SU-DHL-6 (cell line): Measurements from ENCODE around the gene DIS3L2.

Experiments
- H2AFZ ChIP-seq: fragments of 200-600 bp; sonication (generic); 2 replicates; pipeline ENCODE4 v1.6.1; 2014; ENCODE audit warnings: low read depth, mild to moderate bottlenecking, moderate library complexity, mixed read lengths, antibody characterized with exemption, low read length; ENCODE audit not compliant: severe bottlenecking
- H3F3A ChIP-seq: fragments of 200-600 bp; shearing (Covaris generic); 2 replicates; pipeline ENCODE4 v1.6.0; 2016; ENCODE audit warnings: antibody characterized with exemption, mild to moderate bottlenecking; ENCODE audit not compliant: insufficient read depth
- H3K27ac ChIP-seq: fragments of 200-600 bp; sonication (generic); 2 replicates; pipeline ENCODE4 v1.5.1; 2016; ENCODE audit warnings: low read depth, mild to moderate bottlenecking, low read length, moderate library complexity, mixed read lengths
- H3K27me3 ChIP-seq: fragments of 200-600 bp; sonication (generic), shearing (Covaris generic); 2 replicates; pipeline ENCODE4 v1.6.0; 2014; ENCODE audit warnings: mild to moderate bottlenecking, low read length
- H3K36me3 ChIP-seq: fragments of 200-600 bp; sonication (generic); 2 replicates; pipeline ENCODE4 v1.6.1; 2014; ENCODE audit warnings: mild to moderate bottlenecking, low read length, mixed read lengths
- H3K4me2 ChIP-seq: fragments of 300-600, 200-600 bp; shearing (Covaris generic), sonication (generic); 2 replicates; pipeline ENCODE4 v1.6.0; 2014; ENCODE audit warnings: low read length, low read depth, mild to moderate bottlenecking; ENCODE audit not compliant: poor library complexity, severe bottlenecking
- H3K4me3 ChIP-seq: fragments of 200-600 bp; sonication (generic); 2 replicates; pipeline ENCODE4 v1.5.1; 2014; ENCODE audit warnings: antibody characterized with exemption, low read length, mild to moderate bottlenecking, mixed read lengths; ENCODE audit not compliant: insufficient read depth, poor library complexity, severe bottlenecking
- H3K79me2 ChIP-seq: fragments of 200-600 bp; sonication (generic); 2 replicates; pipeline ENCODE4 v1.6.1; 2014; ENCODE audit warnings: mild to moderate bottlenecking, low read length, moderate library complexity; ENCODE audit not compliant: insufficient read depth
- H3K9ac ChIP-seq: fragments of 200-600 bp; sonication (generic); 2 replicates; pipeline ENCODE4 v1.7.0; 2014; ENCODE audit warnings: mild to moderate bottlenecking, low read length
- H3K9me2 ChIP-seq: fragments of 200-600 bp; sonication (generic); replicated peaks from 2 replicates; pipeline ENCODE4 v1.6.1; 2014; ENCODE audit warnings: low read length; ENCODE audit not compliant: insufficient read depth
- H3K9me3 ChIP-seq: fragments of 200-600 bp; sonication (generic); 2 replicates; pipeline ENCODE4 v1.6.1; 2014; ENCODE audit warnings: low read length, mixed read lengths; ENCODE audit not compliant: insufficient read depth
- H4K20me1 ChIP-seq: fragments of 200-600 bp; sonication (generic); 2 replicates; pipeline ENCODE4 v1.6.1; 2014; ENCODE audit warnings: low read depth, mild to moderate bottlenecking, antibody characterized with exemption, low read length, moderate library complexity, mixed read lengths
- EZH2phosphoT487 ChIP-seq: fragments of 200-600 bp; sonication (generic), shearing (Covaris generic); conservative IDR thresholded peaks from 2 replicates; pipeline ENCODE4 v1.6.1; 2018; ENCODE audit warnings: mild to moderate bottlenecking, antibody characterized with exemption, low read length, moderate library complexity, mixed read lengths
- TF ChIP-seq, protein P1 (sequence below): fragments of 200-600 bp; sonication (generic); IDR thresholded peaks from one replicate; pipeline ENCODE4 v1.5.1; 2017; ENCODE audit warnings: antibody characterized with exemption, mild to moderate bottlenecking, low read length, moderate library complexity; ENCODE audit not compliant: insufficient read depth, poor library complexity, severe bottlenecking

Gene DIS3L2

DNA sequence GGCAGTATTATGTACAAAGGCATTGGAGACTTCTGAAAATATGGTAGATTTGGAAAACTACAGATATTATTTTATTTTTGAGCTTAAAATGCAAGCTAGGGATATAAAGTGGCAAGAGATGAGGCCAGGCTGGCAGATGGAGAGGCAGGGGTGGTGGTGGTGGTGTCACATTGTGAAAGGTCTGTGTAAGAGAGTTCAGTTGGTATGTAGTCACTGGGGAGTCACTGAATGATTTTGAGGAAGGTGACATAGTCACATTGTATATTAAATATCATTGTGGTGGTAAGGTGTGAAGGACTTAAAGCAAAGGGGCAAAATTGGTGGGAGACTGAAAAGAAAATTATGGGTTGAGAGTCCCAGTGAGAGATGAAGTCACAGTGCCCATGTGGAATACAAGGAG lies 82.5 kb downstream of the DIS3L2 start:
- Histone ChIP-seq H3K9me2 (no peaks in the 10 kb centered on the region), H4K20me1 (no peaks in the 10 kb centered on the region), H3K9me3 (no peaks in the 10 kb centered on the region), H3K4me3 (no peak overlapping the region), H3F3A (no peaks in the 10 kb centered on the region), H3K4me2 (no peak overlapping the region), H3K27ac (no peak overlapping the region), H3K9ac (no peak overlapping the region), H3K36me3 (no peaks in the 10 kb centered on the region), H3K79me2 (no peaks in the 10 kb centered on the region), H2AFZ (no peak overlapping the region), H3K27me3 (no peaks in the 10 kb centered on the region)
- TF ChIP-seq, protein P1, sequence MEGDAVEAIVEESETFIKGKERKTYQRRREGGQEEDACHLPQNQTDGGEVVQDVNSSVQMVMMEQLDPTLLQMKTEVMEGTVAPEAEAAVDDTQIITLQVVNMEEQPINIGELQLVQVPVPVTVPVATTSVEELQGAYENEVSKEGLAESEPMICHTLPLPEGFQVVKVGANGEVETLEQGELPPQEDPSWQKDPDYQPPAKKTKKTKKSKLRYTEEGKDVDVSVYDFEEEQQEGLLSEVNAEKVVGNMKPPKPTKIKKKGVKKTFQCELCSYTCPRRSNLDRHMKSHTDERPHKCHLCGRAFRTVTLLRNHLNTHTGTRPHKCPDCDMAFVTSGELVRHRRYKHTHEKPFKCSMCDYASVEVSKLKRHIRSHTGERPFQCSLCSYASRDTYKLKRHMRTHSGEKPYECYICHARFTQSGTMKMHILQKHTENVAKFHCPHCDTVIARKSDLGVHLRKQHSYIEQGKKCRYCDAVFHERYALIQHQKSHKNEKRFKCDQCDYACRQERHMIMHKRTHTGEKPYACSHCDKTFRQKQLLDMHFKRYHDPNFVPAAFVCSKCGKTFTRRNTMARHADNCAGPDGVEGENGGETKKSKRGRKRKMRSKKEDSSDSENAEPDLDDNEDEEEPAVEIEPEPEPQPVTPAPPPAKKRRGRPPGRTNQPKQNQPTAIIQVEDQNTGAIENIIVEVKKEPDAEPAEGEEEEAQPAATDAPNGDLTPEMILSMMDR: no peak
- TF ChIP-seq EZH2phosphoT487: no peak

DNA sequence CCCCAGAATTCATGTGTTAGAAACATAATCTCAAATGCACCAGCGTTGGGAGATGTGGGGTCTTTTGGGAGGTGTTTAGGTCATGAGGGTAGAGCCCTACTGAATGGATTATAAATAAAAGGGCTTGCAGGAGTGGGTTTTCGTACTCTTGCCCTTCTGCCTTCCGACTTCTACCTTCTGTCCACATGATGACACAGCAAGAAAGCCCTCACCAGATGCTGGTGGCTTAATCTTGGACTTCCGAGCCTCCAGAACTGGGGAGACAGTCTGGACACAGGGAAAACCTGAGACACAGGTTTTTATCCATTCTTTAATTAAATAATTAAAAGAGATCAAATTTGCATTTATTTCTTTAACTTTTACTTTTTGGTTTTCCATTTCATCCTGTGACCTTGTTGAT lies 87.8 kb downstream of the DIS3L2 start:
- H3K9ac ChIP-seq: no peak overlapping the region
- no peak overlapping the region for H2AFZ ChIP-seq
- no peaks in the 10 kb centered on the region for H3K79me2 ChIP-seq
- no peak for TF ChIP-seq EZH2phosphoT487
- TF ChIP-seq, protein P1: no peak
- H3K27ac ChIP-seq: no peak overlapping the region
- no peak overlapping the region for H3K4me3 ChIP-seq
- H3K4me2 ChIP-seq: no peak overlapping the region
- no peaks in the 10 kb centered on the region for H3F3A ChIP-seq
- H3K9me2 ChIP-seq: no peaks in the 10 kb centered on the region
- H3K27me3 ChIP-seq: no peaks in the 10 kb centered on the region
- H3K36me3 ChIP-seq: no peaks in the 10 kb centered on the region
- no peaks in the 10 kb centered on the region for H3K9me3 ChIP-seq
- H4K20me1 ChIP-seq: no peaks in the 10 kb centered on the region

DNA sequence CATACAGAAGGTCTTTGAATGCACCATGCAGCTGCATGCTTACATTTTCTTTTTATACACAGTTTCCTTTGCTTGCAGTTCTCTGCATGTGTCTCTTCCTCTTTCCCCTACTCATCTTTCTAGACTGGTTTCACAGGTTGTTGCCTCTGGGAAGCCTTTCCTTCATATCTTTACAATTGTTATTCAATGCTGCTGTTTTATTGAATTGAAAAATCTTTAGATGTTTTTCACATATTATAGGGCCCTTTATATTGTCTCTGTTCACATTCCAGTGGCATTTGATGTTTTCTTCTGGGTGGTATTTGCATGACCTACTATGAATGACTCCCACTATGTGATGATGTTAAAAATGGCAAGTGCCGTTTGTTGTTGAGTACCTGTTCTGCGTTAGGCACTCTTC lies 91.1 kb downstream of the DIS3L2 start:
- no peaks in the 10 kb centered on the region for H3K9me3 ChIP-seq
- no peak overlapping the region for H3K4me3 ChIP-seq
- H3K9me2 ChIP-seq: no peaks in the 10 kb centered on the region
- H3K36me3 ChIP-seq: no peaks in the 10 kb centered on the region
- TF ChIP-seq EZH2phosphoT487: no peak
- TF ChIP-seq, protein P1: no peak
- no peaks in the 10 kb centered on the region for H4K20me1 ChIP-seq
- no peak overlapping the region for H3K4me2 ChIP-seq
- no peak overlapping the region for H3K9ac ChIP-seq
- no peaks in the 10 kb centered on the region for H3K27me3 ChIP-seq
- H2AFZ ChIP-seq: no peak overlapping the region
- H3K27ac ChIP-seq: no peak overlapping the region
- no peaks in the 10 kb centered on the region for H3F3A ChIP-seq
- no peaks in the 10 kb centered on the region for H3K79me2 ChIP-seq

DNA sequence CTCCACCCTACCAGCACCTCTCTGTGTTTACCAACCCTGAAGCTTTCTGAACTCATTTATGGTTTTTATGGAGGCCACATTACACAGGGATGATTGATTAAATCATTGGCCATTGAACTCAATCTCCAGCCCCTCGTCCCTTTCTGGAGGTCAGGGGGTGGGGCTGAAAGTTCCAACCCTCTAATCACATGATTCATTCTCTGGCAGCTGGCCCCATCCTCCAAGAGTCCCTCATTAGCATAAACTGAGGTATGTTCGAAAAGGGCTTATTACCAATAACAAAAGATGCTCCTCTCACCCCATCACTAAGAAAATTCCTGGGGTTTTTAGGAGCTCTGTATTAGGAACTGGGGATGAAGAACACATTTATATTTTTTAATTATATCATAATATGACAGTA lies 92.3 kb downstream of the DIS3L2 start:
- no peak overlapping the region for H3K4me3 ChIP-seq
- H3K79me2 ChIP-seq: no peaks in the 10 kb centered on the region
- H4K20me1 ChIP-seq: no peaks in the 10 kb centered on the region
- H3K36me3 ChIP-seq: no peaks in the 10 kb centered on the region
- H3K4me2 ChIP-seq: no peak overlapping the region
- no peaks in the 10 kb centered on the region for H3K9me3 ChIP-seq
- no peaks in the 10 kb centered on the region for H3K9me2 ChIP-seq
- TF ChIP-seq, protein P1: no peak
- H2AFZ ChIP-seq: no peak overlapping the region
- H3F3A ChIP-seq: no peaks in the 10 kb centered on the region
- H3K9ac ChIP-seq: no peak overlapping the region
- H3K27ac ChIP-seq: no peak overlapping the region
- H3K27me3 ChIP-seq: no peaks in the 10 kb centered on the region
